ENCODE measurements around the gene SLC26A11.

- TF ChIP-seq CTCF (conservative IDR thresholded peaks at IDR 0.05 in 1 of 2, IDR thresholded peaks at IDR 0.05 in 1 of 2; ENCODE audit: extremely low read depth in 1 of 2, insufficient read depth in 1 of 2, low read depth in 1 of 2, low read length in 2 of 2) (no peak), EZH2 (IDR thresholded peaks at IDR 0.05; ENCODE audit: borderline replicate concordance, low read length) (no peak)
Measured at GRCh38 chr17:80242505-80242904, 22.3 kb downstream of the SLC26A11 start.
